Body of pancreas (tissue), 4 donors: ENCODE data around the gene BHLHE40.

Experiments
- CTCF ChIP-seq, 7 experiments: fragments of 450-650 bp in 4 of 7; fragments of 200-600 bp in 3 of 7; sonication (generic) in 3 of 7; IDR thresholded peaks; one replicate each; pipeline ENCODE4 v1.5.1; 2016 to 2019; ENCODE audit warnings: antibody characterized with exemption in 7 of 7
- POLR2A ChIP-seq, 3 donors: fragments of 450-650 bp; IDR thresholded peaks; one replicate each; pipeline ENCODE4 v1.6.1; 2016; ENCODE audit warnings: antibody characterized with exemption in 3 of 3, mild to moderate bottlenecking in 2 of 3

- TF ChIP-seq CTCF (IDR thresholded peaks at IDR 0.05): peak in 3 of 7 experiments; percentile 14 to 21 (median 16)
- no peak for TF ChIP-seq POLR2A (IDR thresholded peaks at IDR 0.05)
These were observed 35.7 kb upstream of the BHLHE40 start for GRCh38 chr3:4943549-4943948.
